Tibial nerve (tissue), 4 donors: ENCODE data around the gene MAN2A1.

Source experiments
- EP300 ChIP-seq, 2 donors: sonication (generic); formaldehyde crosslinking; IDR thresholded peaks; one replicate each; pipeline ENCODE4 v1.6.1; 2017; ENCODE audit warnings: antibody characterized with exemption in 2 of 2, mild to moderate bottlenecking in 1 of 2
- POLR2A ChIP-seq, 2 donors: fragments of 450-650 bp; IDR thresholded peaks; one replicate each; pipeline ENCODE4 v1.6.1; 2017; ENCODE audit warnings: antibody characterized with exemption in 2 of 2, mild to moderate bottlenecking in 2 of 2, moderate library complexity in 2 of 2
- TF ChIP-seq, protein P1 (sequence below), 5 experiments: fragments of 200-600 bp in 3 of 5; fragments of 450-650 bp in 2 of 5; sonication (generic) in 3 of 5; IDR thresholded peaks; one replicate each; pipeline ENCODE4 v1.5.1; 2016 to 2019; ENCODE audit warnings: antibody characterized with exemption in 5 of 5, mild to moderate bottlenecking in 3 of 5, moderate library complexity in 2 of 5

DNA sequence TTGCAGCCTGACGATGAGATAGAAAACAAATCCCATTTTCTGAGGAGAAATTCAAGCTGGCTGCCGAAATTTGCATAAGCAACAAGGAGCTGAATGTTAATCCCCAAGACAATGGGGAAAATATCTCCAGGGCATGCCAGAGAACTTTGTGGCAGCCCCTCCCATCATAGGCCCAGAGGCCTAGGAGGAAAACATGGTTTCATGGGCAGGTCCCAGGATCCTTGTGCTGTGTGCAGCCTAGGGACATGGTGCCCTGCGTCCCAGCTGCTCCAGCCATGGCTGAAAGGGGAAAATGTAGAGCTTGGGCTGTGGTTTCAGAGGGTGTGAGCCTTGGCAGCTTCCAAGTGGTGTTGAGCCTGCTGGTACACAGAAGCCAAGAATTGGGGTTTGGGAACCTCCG, 48.8 kb upstream of the MAN2A1 start:
- TF ChIP-seq, protein P1, sequence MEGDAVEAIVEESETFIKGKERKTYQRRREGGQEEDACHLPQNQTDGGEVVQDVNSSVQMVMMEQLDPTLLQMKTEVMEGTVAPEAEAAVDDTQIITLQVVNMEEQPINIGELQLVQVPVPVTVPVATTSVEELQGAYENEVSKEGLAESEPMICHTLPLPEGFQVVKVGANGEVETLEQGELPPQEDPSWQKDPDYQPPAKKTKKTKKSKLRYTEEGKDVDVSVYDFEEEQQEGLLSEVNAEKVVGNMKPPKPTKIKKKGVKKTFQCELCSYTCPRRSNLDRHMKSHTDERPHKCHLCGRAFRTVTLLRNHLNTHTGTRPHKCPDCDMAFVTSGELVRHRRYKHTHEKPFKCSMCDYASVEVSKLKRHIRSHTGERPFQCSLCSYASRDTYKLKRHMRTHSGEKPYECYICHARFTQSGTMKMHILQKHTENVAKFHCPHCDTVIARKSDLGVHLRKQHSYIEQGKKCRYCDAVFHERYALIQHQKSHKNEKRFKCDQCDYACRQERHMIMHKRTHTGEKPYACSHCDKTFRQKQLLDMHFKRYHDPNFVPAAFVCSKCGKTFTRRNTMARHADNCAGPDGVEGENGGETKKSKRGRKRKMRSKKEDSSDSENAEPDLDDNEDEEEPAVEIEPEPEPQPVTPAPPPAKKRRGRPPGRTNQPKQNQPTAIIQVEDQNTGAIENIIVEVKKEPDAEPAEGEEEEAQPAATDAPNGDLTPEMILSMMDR (IDR thresholded peaks at IDR 0.05): no peak
- no peak for TF ChIP-seq POLR2A (IDR thresholded peaks at IDR 0.05)
- no peak for TF ChIP-seq EP300 (IDR thresholded peaks at IDR 0.05)
